ENCODE measurements around the gene TAL1. TPM values are rescaled to one million over a fixed set of nuclear protein-coding genes. Genes with fewer than 3 reads are reported as not detected.

Gene TAL1
- total and polyA plus RNA-seq, 2 of the 13 experiments (the other 11 are each of a cell fraction or from before 2014, with no cell fraction given), result 0.05 TPM; not detected in 1

GRCh38 chr1:47216278-47217059, 15.6 kb downstream of the TAL1 start (continued):
- TF ChIP-seq PTBP1 (IDR thresholded peaks at IDR 0.05; ENCODE audit: low read depth, low read length, poor library complexity, severe bottlenecking), result no peak
- 0 out of 2 replicates have a peak, but pooled peaks have one; percentile 11 for TF ChIP-seq KDM1A (CRISPR knock-in tag; IDR thresholded peaks at IDR 0.05)
- TF ChIP-seq PAXIP1 (CRISPR knock-in tag; conservative IDR thresholded peaks at IDR 0.05), result peak; percentile 85
- no peak for TF ChIP-seq MTA3 (CRISPR knock-in tag; IDR thresholded peaks at IDR 0.05)
- no peak for TF ChIP-seq KLF16 (CRISPR knock-in tag; IDR thresholded peaks at IDR 0.05)
- no peak for TF ChIP-seq ARID4A (CRISPR knock-in tag; IDR thresholded peaks at IDR 0.05; ENCODE audit: borderline replicate concordance)
- TF ChIP-seq NPAS2 (CRISPR knock-in tag; IDR thresholded peaks at IDR 0.05; ENCODE audit: borderline replicate concordance), result no peak
- no peak for TF ChIP-seq FOXO4 (CRISPR knock-in tag; conservative IDR thresholded peaks at IDR 0.05)
- 0 out of 2 replicates have a peak, but pooled peaks have one; percentile 5 for TF ChIP-seq TFAP4 (IDR thresholded peaks at IDR 0.05; ENCODE audit: borderline replicate concordance, low read depth)
- TF ChIP-seq ZFP91 (CRISPR knock-in tag; IDR thresholded peaks at IDR 0.05; ENCODE audit: borderline replicate concordance), result no peak
- TF ChIP-seq AGO2 (optimal IDR thresholded peaks at IDR 0.05; ENCODE audit: low read depth, low read length), result no peak
- peak; percentile 40; the same call in 1 of the 2 replicates for TF ChIP-seq HNF1B (CRISPR knock-in tag; IDR thresholded peaks at IDR 0.05)
- TF ChIP-seq CEBPB (IDR thresholded peaks at IDR 0.05; ENCODE audit: borderline replicate concordance, low read depth, low read length), result no peak
